ENCODE measurements around the gene PCDHGB3. TPM values are rescaled to one million over a fixed set of nuclear protein-coding genes. Genes with fewer than 3 reads are reported as not detected.

Gene PCDHGB3
- total and polyA plus RNA-seq, 2 donors (not counting 3 experiments of a cell fraction or from before 2014, with no cell fraction given) = 1.8 to 2.0 TPM

DNA sequence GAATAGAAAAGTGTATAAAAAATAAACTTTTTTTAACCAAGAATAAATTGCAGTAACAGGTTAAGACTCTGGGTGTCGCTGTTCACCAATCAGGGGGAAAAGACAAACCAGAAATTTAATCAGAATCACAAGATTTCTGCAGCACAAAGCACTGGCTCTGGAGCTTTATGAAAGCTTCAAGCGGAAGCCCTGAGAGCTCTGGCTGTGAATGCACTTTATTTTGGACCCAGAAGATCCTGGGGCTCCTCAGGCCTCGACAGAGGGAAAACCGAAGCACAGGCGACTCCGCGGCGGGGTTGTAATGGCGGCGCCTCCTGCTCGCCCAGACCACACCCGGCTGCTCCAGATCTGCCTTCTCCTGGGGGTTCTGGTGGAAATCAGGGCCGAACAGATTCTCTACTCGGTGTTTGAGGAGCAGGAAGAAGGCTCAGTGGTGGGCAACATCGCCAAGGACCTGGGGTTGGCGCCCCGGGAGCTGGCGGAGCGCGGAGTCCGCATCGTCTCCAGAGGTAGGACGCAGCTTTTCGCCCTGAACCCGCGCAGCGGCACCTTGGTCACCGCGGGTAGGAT is 15.1 kb upstream of the PCDHGB3 start, which contains the start of gene PCDHGA4:
Gene PCDHGA4 (plus strand): TSS at position 122 of the 570 bp plus-strand sequence. CDS start 87 bp downstream, at position 209.
- TSS peak; percentile 14 for BruUV-seq (replicated peaks)
- TF ChIP-seq CTCF (IDR thresholded peaks at IDR 0.05; ENCODE audit: extremely low read depth in 1 of 2, insufficient read depth in 1 of 2, low read depth in 1 of 2, low read length in 2 of 2) (peak; percentile 33 to 54), FOS (IDR thresholded peaks at IDR 0.05; ENCODE audit: borderline replicate concordance, insufficient read depth, low read length) (no peak)
- H3K79me2 ChIP-seq (ENCODE audit: control insufficient read depth, insufficient read depth, low read length) = no peaks in the 10 kb centered on the region
- peak within 1 kb of the TSS; percentile 38 for H3K4me2 ChIP-seq (ENCODE audit: insufficient read depth, low read length)
- no peak within 1 kb of the TSS for H3K9ac ChIP-seq (replicated peaks; ENCODE audit: extremely low read depth, insufficient read depth, low read length)
- H3K4me1 ChIP-seq (ENCODE audit: control insufficient read depth, extremely low read depth, insufficient read depth, low read length) = no peaks in the 10 kb centered on the region
- peak within 1 kb of the TSS; percentile 11 to 38 (median 33) for H3K4me3 ChIP-seq (replicated peaks in 1 of 3; ENCODE audit: insufficient read depth in 1 of 3, low read depth in 1 of 3, low read length in 3 of 3)
- FAIRE-seq = no peak
- no peaks in the 10 kb centered on the region for H3K36me3 ChIP-seq (ENCODE audit: control insufficient read depth in 2 of 2, extremely low read depth in 1 of 2, insufficient read depth in 2 of 2, low read length in 2 of 2)
- H3K9me1 ChIP-seq (replicated peaks; ENCODE audit: control insufficient read depth, extremely low read depth, insufficient read depth, low read length) = no peaks in the 10 kb centered on the region
- H3K9me3 ChIP-seq (replicated peaks; ENCODE audit: control insufficient read depth, insufficient read depth, low read length) = no peaks in the 10 kb centered on the region
- no peak within 1 kb of the TSS for H3K27ac ChIP-seq (ENCODE audit: insufficient read depth, low read depth, low read length)
- peak within 1 kb of the TSS; percentile 73 for H2AFZ ChIP-seq (ENCODE audit: low read depth, low read length)
- intact Hi-C loops (cut with micrococcal nuclease) (loop anchor here (5.0 kb wide), 1 partner anchor 207 kb away; no protein-coding TSS in a partner anchor), dilution Hi-C loops (cut with MboI; ENCODE audit: extremely low pct_ligation_motif_present, low sequenced_read_pairs) (no loop called here)
- peak; percentile 34 for DNase-seq (ENCODE audit: low read depth, low spot score)
- ChIA-PET CTCF (interaction anchor here (0.6 to 3.0 kb wide), 20 partner anchors 9 to 212 kb away, joined by 3 to 25 read pairs (median 5); partner anchors contain the start of genes PCDHGA11, PCDHGA12, PCDHGA2 and PCDHGA3), POLR2A (no interaction called here)
- H4K20me1 ChIP-seq (replicated peaks; ENCODE audit: control insufficient read depth, extremely low read depth, insufficient read depth, low read length) = no peaks in the 10 kb centered on the region
- H3K27me3 ChIP-seq (ENCODE audit: control insufficient read depth in 2 of 2, insufficient read depth in 2 of 2, low read length in 2 of 2) = peaks cover 34 to 58% of the 10 kb centered on the region in 2 experiments

DNA sequence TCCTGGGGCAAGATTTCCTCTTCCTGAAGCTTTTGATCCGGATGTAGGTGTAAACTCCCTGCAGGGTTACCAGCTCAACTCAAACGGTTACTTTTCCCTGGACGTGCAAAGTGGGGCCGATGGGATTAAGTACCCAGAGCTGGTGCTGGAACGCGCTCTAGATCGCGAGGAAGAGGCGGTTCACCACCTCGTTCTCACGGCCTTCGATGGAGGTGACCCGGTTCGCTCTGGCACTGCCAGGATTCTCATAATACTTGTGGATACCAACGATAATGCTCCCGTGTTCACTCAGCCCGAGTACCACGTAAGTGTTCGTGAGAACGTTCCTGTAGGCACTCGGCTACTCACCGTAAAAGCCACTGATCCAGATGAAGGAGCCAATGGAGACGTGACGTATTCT is 14.4 kb upstream of the PCDHGB3 start:
- Histone ChIP-seq H3K9me3 (replicated peaks; ENCODE audit: control insufficient read depth, insufficient read depth, low read length) (no peaks in the 10 kb centered on the region), H3K27me3 (ENCODE audit: control insufficient read depth in 2 of 2, insufficient read depth in 2 of 2, low read length in 2 of 2) (peaks cover 30 to 58% of the 10 kb centered on the region in 2 experiments), H3K9me1 (replicated peaks; ENCODE audit: control insufficient read depth, extremely low read depth, insufficient read depth, low read length) (no peaks in the 10 kb centered on the region), H3K4me2 (ENCODE audit: insufficient read depth, low read length) (no peak overlapping the region), H3K4me3 (replicated peaks in 1 of 3; ENCODE audit: insufficient read depth in 1 of 3, low read depth in 1 of 3, low read length in 3 of 3) (no peak overlapping the region), H3K4me1 (ENCODE audit: control insufficient read depth, extremely low read depth, insufficient read depth, low read length) (no peaks in the 10 kb centered on the region), H4K20me1 (replicated peaks; ENCODE audit: control insufficient read depth, extremely low read depth, insufficient read depth, low read length) (no peaks in the 10 kb centered on the region), H3K79me2 (ENCODE audit: control insufficient read depth, insufficient read depth, low read length) (no peaks in the 10 kb centered on the region), H3K36me3 (ENCODE audit: control insufficient read depth in 2 of 2, extremely low read depth in 1 of 2, insufficient read depth in 2 of 2, low read length in 2 of 2) (no peaks in the 10 kb centered on the region), H2AFZ (ENCODE audit: low read depth, low read length) (no peak overlapping the region), H3K9ac (replicated peaks; ENCODE audit: extremely low read depth, insufficient read depth, low read length) (no peak overlapping the region), H3K27ac (ENCODE audit: insufficient read depth, low read depth, low read length) (no peak overlapping the region)
- POLR2A ChIA-PET = no interaction called here
- intact Hi-C loops (cut with micrococcal nuclease) (no loop called here), dilution Hi-C loops (cut with MboI; ENCODE audit: extremely low pct_ligation_motif_present, low sequenced_read_pairs) (no loop called here)
- no peak for DNase-seq (ENCODE audit: low read depth, low spot score)
- TF ChIP-seq, protein P1, sequence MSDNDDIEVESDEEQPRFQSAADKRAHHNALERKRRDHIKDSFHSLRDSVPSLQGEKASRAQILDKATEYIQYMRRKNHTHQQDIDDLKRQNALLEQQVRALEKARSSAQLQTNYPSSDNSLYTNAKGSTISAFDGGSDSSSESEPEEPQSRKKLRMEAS (IDR thresholded peaks at IDR 0.05; ENCODE audit: insufficient read depth, insufficient read length) = no peak
- TF ChIP-seq POLR2AphosphoS5 (IDR thresholded peaks at IDR 0.05; ENCODE audit: insufficient read depth, low read depth, low read length) (no peak), GATA2 (IDR thresholded peaks at IDR 0.05; ENCODE audit: insufficient read depth, insufficient read length, low read depth, low read length) (no peak), CTCF (IDR thresholded peaks at IDR 0.05; ENCODE audit: extremely low read depth in 1 of 2, insufficient read depth in 1 of 2, low read depth in 1 of 2, low read length in 2 of 2) (no peak), MYC (IDR thresholded peaks at IDR 0.05; ENCODE audit: low read depth, low read length) (no peak), EZH2 (IDR thresholded peaks at IDR 0.05; ENCODE audit: borderline replicate concordance, low read depth, low read length, severe bottlenecking) (no peak), POLR2A (IDR thresholded peaks at IDR 0.05; ENCODE audit: low read depth, low read length) (no peak), FOS (IDR thresholded peaks at IDR 0.05; ENCODE audit: borderline replicate concordance, insufficient read depth, low read length) (no peak), JUN (IDR thresholded peaks at IDR 0.05; ENCODE audit: borderline replicate concordance, insufficient read depth, insufficient read length, low read depth) (no peak)
- no TSS peak for BruUV-seq (replicated peaks)
- CTCF ChIA-PET = interaction anchor here (0.9 to 3.0 kb wide), 17 partner anchors 9 to 208 kb away, joined by 3 to 25 read pairs (median 5); partner anchors contain the start of genes PCDHGA11, PCDHGA12, PCDHGA2 and PCDHGA3
- FAIRE-seq = no peak
